Transverse colon (tissue), 3 donors: ENCODE measurements around the gene PDE10A.

Source experiments
- CTCF ChIP-seq, 5 experiments: fragments of 200-600 bp in 3 of 5; fragments of 450-650 bp in 2 of 5; sonication (generic) in 3 of 5; IDR thresholded peaks; 1 replicate in 2 of 5; 2 replicates in 3 of 5; pipeline ENCODE4 v1.5.1; 2016 to 2017; ENCODE audit warnings: antibody characterized with exemption in 5 of 5, inconsistent platforms in 3 of 5, mild to moderate bottlenecking in 2 of 5, moderate library complexity in 1 of 5
- EP300 ChIP-seq: sonication (generic); formaldehyde crosslinking; IDR thresholded peaks from one replicate; pipeline ENCODE4 v1.6.1; 2017; ENCODE audit warnings: antibody characterized with exemption, low read depth

GRCh38 chr6:165484178-165484889 lies 178.7 kb downstream of the PDE10A start:
- no peak for TF ChIP-seq CTCF (IDR thresholded peaks at IDR 0.05)
- TF ChIP-seq EP300: no peak
